GM18951 (cell line): ENCODE data around the gene CPAMD8.

Source experiments
- POLR2A ChIP-seq: IDR thresholded peaks from 4 replicates; pipeline ENCODE4 v1.6.1; 2011; ENCODE audit warnings: mild to moderate bottlenecking; ENCODE audit not compliant: insufficient read length, insufficient read depth; ENCODE audit errors: extremely low read depth
- in situ Hi-C: fragments of 300-500 bp; cut with MboI; formaldehyde crosslinking; loops from one replicate; pipeline ENCODE4 v1.12.0; 2022; ENCODE audit warnings: low sequenced_read_pairs, mixed read lengths, inconsistent platforms; ENCODE audit not compliant: unreplicated experiment

CPAMD8 gene

GRCh38 chr19:16853066-16853465 is 173.5 kb downstream of the CPAMD8 start:
- TF ChIP-seq POLR2A, result no peak
- in situ Hi-C loops, result no loop called here

- no peak for TF ChIP-seq POLR2A
- in situ Hi-C loops, result no loop called here
These were observed 175.4 kb downstream of the CPAMD8 start for GRCh38 chr19:16851031-16851712.

- no peak for TF ChIP-seq POLR2A
- in situ Hi-C loops, result no loop called here
These were observed 176.5 kb downstream of the CPAMD8 start for GRCh38 chr19:16850133-16850532.

GRCh38 chr19:16849168-16849567 is 177.4 kb downstream of the CPAMD8 start:
- in situ Hi-C loops, result no loop called here
- TF ChIP-seq POLR2A, result no peak

GRCh38 chr19:16847430-16847829 is 179.2 kb downstream of the CPAMD8 start:
- in situ Hi-C loops, result no loop called here

GRCh38 chr19:16846901-16847300 is 179.7 kb downstream of the CPAMD8 start:
- no peak for TF ChIP-seq POLR2A
- in situ Hi-C loops, result no loop called here

More at GRCh38 chr19:16847430-16847829, 179.2 kb downstream of the CPAMD8 start:
- no peak for TF ChIP-seq POLR2A
